Measurements from ENCODE around the gene PRDM16.

DNA sequence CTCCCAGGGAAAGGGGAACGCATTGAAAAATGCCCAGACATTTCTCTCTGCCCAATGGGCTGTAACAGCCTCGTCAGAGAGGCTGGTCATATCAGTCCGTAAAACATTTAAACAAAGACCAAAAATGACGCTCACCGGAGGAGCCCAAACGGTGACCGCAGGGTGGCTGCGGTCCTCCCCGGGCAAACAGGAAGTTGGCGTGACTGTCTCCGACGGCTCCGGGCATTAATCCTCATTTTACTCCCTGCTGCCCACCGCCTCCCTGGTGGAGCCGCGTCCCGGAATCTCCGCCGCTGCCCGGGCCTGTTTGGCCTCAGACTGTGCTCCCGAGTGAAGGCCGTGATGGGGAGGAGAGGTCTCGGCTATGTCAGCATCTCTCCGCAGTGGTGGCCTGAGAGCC lies 9.9 kb downstream of the PRDM16 start:
- no peak for TF ChIP-seq POLR2A (IDR thresholded peaks at IDR 0.05; ENCODE audit: low read length)
- TF ChIP-seq GATA1 (IDR thresholded peaks at IDR 0.05; ENCODE audit: low read depth, low read length) = no peak

All from erythroblast (primary cell).